ENCODE data around the gene MRFAP1. TPM values are rescaled to one million over a fixed set of nuclear protein-coding genes. Genes with fewer than 3 reads are reported as not detected.

Gene MRFAP1
- total RNA-seq, 4 donors from 2014 or later, result 147 to 234 (median 186) TPM

DNA sequence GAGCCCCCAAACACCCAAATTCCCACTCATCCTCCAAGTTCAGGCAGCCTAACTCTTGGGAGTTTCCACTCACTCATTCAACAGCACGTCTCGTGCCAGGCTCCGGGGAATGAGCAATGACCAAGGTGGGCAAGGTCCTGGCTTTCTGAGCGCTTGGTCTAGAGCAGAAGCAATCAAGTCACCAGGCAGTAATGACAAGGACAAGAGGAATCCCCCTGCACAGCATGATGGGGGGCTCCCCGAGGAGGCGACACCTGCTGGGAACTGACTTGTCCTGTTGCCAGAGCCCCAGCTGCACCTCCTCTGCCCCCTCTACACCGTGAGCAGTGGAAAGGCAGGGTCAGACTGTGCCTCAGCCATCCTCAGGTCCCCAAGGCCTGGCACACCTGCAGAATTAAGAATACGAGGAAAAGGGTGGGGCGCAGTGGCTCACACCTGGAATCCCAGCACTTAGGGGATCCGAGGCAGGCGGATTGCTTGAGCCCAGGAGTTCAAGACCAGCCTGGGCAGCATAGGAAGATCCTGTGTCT, 25.7 kb upstream of the MRFAP1 start:
- Histone ChIP-seq H3K27ac (no peak overlapping the region), H3K36me3 (peaks cover 14 to 97% (median 31%) of the 10 kb centered on the region in 3 donors), H3K4me3 (no peak overlapping the region), H3K27me3 (no peaks in the 10 kb centered on the region), H3K4me1 (no peaks in the 10 kb centered on the region), H3K9me3 (no peaks in the 10 kb centered on the region)
- WGBS, 2 donors, result 84 to 90% methylated on average over 5 to 7 of the region's 11 CpGs
- DNase-seq, result no peak
- TF ChIP-seq, protein P1, sequence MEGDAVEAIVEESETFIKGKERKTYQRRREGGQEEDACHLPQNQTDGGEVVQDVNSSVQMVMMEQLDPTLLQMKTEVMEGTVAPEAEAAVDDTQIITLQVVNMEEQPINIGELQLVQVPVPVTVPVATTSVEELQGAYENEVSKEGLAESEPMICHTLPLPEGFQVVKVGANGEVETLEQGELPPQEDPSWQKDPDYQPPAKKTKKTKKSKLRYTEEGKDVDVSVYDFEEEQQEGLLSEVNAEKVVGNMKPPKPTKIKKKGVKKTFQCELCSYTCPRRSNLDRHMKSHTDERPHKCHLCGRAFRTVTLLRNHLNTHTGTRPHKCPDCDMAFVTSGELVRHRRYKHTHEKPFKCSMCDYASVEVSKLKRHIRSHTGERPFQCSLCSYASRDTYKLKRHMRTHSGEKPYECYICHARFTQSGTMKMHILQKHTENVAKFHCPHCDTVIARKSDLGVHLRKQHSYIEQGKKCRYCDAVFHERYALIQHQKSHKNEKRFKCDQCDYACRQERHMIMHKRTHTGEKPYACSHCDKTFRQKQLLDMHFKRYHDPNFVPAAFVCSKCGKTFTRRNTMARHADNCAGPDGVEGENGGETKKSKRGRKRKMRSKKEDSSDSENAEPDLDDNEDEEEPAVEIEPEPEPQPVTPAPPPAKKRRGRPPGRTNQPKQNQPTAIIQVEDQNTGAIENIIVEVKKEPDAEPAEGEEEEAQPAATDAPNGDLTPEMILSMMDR (IDR thresholded peaks at IDR 0.05), result no peak
- intact Hi-C loops (cut with DNase I), result no loop called here

DNA sequence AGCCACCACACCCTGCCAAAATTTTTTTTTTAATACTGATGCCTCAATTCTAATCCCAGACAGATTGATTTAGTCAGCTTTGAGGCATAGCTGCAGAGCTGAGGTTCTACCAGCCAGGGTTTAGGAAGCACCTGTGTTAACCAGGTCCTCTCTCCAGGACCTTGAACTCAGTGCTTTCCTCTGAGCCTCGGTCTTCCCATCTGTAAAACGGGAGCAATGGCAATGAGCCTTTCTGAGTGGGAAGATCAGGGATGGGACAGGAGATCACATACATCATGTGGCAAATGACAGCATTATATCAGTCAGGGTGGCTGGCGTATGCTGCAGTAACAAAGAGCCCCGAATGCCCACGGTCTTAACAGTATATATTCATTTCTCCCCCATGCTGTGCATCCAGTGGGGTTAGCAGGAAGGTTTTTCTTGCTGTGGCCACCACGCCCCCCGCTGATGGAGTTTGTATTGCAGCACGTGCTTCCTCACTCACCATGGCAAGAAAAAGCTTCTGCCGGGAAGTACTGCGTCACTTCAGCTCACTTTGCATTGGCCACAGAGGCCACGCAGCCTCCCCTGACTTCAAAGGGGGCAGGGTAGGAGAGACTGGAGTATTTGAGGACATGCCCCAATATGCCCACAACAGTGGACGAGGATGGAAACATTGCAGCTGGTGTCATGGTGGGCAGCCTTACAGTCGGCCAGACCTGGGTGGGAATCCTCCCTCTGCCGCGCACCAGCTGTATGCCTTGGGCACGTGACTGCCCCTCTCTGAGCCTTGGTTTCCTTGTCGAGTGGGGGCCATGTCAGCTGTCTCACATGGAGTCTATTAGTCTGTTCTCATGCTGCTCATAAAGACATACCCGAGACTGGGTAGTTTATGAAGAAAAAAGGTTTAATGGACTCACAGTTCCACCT, 24.1 kb upstream of the MRFAP1 start:
- no peak for TF ChIP-seq POLR2A (IDR thresholded peaks at IDR 0.05)
- TF ChIP-seq, protein P1 (IDR thresholded peaks at IDR 0.05), result no peak
- H3K27me3 ChIP-seq, result no peaks in the 10 kb centered on the region
- peaks cover 14 to 96% (median 17%) of the 10 kb centered on the region in 3 donors for H3K36me3 ChIP-seq
- H3K4me3 ChIP-seq, result no peak overlapping the region
- intact Hi-C loops (cut with DNase I), result no loop called here
- H3K4me1 ChIP-seq, result no peaks in the 10 kb centered on the region
- H3K27ac ChIP-seq, result no peak overlapping the region
- whole genome bisulfite sequencing, 2 donors, result 87 to 98% methylated on average over 9 to 14 of the region's 18 CpGs
- DNase-seq, result no peak
- H3K9me3 ChIP-seq, result no peaks in the 10 kb centered on the region

DNA sequence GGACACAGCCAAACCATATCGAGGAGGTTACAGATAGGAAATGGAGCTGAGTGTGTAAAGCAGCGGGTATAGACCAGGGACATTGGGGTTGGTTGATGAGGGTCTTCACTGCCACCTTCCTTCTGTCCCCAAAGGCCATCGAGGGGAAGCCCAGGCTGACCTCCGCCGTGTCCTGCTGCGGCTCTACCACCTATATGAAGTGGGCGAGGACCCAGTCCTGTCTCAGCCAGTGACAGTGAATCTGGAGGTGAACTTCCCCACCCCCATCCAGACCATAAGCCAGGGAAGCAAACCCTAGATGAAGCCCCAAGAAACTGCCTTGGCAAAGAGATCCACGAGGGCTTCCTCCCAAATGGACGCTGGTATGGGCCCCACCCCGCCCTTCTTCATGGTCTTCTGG, 23.2 kb upstream of the MRFAP1 start:
- no peak for DNase-seq
- no peaks in the 10 kb centered on the region for H3K4me1 ChIP-seq

DNA sequence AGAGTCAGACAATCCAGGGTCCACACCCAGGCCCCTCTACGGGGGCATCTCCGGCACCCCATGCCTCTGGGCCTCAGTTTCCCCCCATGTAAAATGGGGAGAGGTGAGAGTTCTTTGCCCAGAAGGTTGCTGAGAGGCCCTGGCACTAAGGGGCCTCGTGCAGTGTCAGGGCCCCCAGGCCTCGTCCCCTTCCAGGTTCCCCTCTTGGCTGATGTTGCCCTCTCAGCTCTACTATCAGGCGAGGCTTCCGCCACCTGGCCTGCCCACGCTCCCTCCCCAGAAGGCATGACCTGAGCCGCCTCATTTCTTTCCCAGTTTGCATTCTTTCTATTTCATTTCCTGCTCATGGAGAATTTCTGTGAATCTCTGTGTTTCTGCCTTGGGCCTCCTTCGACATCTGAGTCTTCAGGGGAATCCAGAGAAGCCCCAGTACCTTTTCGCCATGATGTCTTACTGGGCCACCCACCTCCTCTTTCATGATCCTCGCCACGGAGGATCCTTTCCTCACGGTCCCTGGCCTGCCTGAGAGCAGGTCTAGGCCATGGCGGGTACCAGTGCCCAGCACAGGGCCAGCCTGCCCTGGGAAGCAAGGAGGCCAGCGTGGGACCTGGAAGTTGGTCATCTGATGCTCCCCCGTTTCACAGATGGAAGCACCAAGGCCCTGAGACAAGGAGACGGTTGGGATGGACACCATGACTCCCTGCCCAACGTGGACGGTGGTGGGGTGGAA, 21.9 kb upstream of the MRFAP1 start:
- no peak overlapping the region for H3K27ac ChIP-seq
- H3K4me1 ChIP-seq, result no peaks in the 10 kb centered on the region
- intact Hi-C loops (cut with DNase I), result no loop called here
- no peaks in the 10 kb centered on the region for H3K27me3 ChIP-seq
- TF ChIP-seq, protein P1 (IDR thresholded peaks at IDR 0.05), result no peak
- TF ChIP-seq POLR2A (IDR thresholded peaks at IDR 0.05), result no peak
- 87% methylated on average over 14 to 16 of the region's 19 CpGs for WGBS, 2 donors
- peaks cover 14 to 84% (median 16%) of the 10 kb centered on the region in 3 donors for H3K36me3 ChIP-seq
- H3K9me3 ChIP-seq, result no peaks in the 10 kb centered on the region
- no peak overlapping the region for H3K4me3 ChIP-seq
- no peak for DNase-seq

More for the DNA sequence above, 23.2 kb upstream of the MRFAP1 start:
- no peak overlapping the region for H3K27ac ChIP-seq
- 93 to 94% methylated on average over 9 to 10 of the region's 10 CpGs for WGBS, 2 donors
- intact Hi-C loops (cut with DNase I), result no loop called here
- H3K36me3 ChIP-seq, result peaks cover 14 to 96% (median 16%) of the 10 kb centered on the region in 3 donors
- no peak overlapping the region for H3K4me3 ChIP-seq
- TF ChIP-seq POLR2A (IDR thresholded peaks at IDR 0.05), result no peak
- TF ChIP-seq, protein P1 (IDR thresholded peaks at IDR 0.05), result no peak
- H3K9me3 ChIP-seq, result no peaks in the 10 kb centered on the region
- H3K27me3 ChIP-seq, result no peaks in the 10 kb centered on the region

DNA sequence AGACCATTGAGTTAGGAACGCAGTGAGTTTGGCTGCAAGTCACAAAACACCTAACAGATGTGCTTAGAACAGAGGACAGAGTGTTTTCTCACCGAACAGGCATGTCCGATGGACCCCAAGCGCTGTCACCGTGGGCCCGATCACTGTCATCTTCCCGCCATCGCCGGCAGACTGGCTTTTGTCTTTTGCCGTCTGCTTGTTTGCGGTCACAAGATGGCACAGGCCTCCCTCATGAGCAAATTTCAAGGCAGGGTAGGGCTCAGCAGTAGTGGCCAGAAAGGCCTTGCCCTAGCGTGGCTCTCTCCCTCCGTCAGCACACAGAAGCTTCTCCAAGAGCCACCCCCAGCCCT, 21.4 kb upstream of the MRFAP1 start:
- Histone ChIP-seq H3K4me1 (no peaks in the 10 kb centered on the region), H3K36me3 (peaks cover 12 to 80% (median 14%) of the 10 kb centered on the region in 3 donors), H3K9me3 (no peaks in the 10 kb centered on the region), H3K27me3 (no peaks in the 10 kb centered on the region), H3K4me3 (no peak overlapping the region), H3K27ac (no peak overlapping the region)
- 93% methylated on average over 9 to 13 of the region's 13 CpGs for WGBS, 2 donors
- intact Hi-C loops (cut with DNase I), result no loop called here
- DNase-seq, result no peak
- no peak for TF ChIP-seq POLR2A (IDR thresholded peaks at IDR 0.05)

All from esophagus squamous epithelium (tissue), 5 donors.